Sciatic nerve (tissue), 2 donors: ENCODE data around the gene MYH3. TPM values are rescaled to one million over a fixed set of nuclear protein-coding genes. Genes with fewer than 3 reads are reported as not detected.

ENCODE experiments used
- ATAC-seq: fragments of 200-7000 bp; cut with Tn5 transposase; one replicate; pipeline ENCODE4 v1.9.1; 2020; ENCODE audit warnings: mild to moderate bottlenecking, moderate library complexity
- DNase-seq: peaks from one replicate; pipeline ENCODE4 v3.0.0-alpha.2; 2020; ENCODE audit warnings: low spot score
- intact Hi-C: fragments of 100-400 bp; cut with DNase I; formaldehyde crosslinking; loops from one replicate; pipeline ENCODE4 v1.14.2; 2022
- total RNA-seq: library from RNA; stranded (reverse); fragmentation: NEBNext Ultra II Directional; extraction: Animal tissue kit (Norgen Biotek cat#: 25700); gene quantifications from one replicate; pipeline ENCODE4 v1.2.1, GENCODE V29; 2021
- donor health status: DM: no; HTN: no; CAD: no.
- donor health status: DM: no; HTN: no; CAD: no.

Gene MYH3
- total RNA-seq, 1 donor from 2014 or later, result 4.3 TPM

GRCh38 chr17:10579270-10579669, 77.8 kb downstream of the MYH3 start:
- ATAC-seq (no peak), DNase-seq (no peak)
- intact Hi-C loops, result no loop called here

Other genes starting within 250 kb of the MYH3 start
- gene MYH8, start 235.4 kb downstream of the MYH3 start, total RNA-seq, result not detected
- not detected for gene MYH4, start 187.8 kb downstream of the MYH3 start, total RNA-seq
- not detected for gene MYH1, start 138.8 kb downstream of the MYH3 start, total RNA-seq
- not detected for gene MYH2, start 107.7 kb downstream of the MYH3 start, total RNA-seq
- 17.7 TPM for gene SCO1, start 40.2 kb upstream of the MYH3 start, total RNA-seq
- 10.3 TPM for gene ADPRM, start 40.3 kb upstream of the MYH3 start, total RNA-seq
- gene TMEM220, start 72.7 kb upstream of the MYH3 start, total RNA-seq, result 10.3 TPM
- not detected for gene TMEM238L, start 146.8 kb upstream of the MYH3 start, total RNA-seq
- not detected for gene PIRT, start 180.8 kb upstream of the MYH3 start, total RNA-seq